HG02798 (cell line): ENCODE measurements around the gene TMBIM6.

Source experiments
- ATAC-seq: cut with Tn5 transposase; IDR thresholded peaks from one replicate; pipeline ENCODE4 v1.9.1; 2021; ENCODE audit warnings: mild to moderate bottlenecking; ENCODE audit not compliant: unreplicated experiment, poor library complexity

TMBIM6 gene

DNA sequence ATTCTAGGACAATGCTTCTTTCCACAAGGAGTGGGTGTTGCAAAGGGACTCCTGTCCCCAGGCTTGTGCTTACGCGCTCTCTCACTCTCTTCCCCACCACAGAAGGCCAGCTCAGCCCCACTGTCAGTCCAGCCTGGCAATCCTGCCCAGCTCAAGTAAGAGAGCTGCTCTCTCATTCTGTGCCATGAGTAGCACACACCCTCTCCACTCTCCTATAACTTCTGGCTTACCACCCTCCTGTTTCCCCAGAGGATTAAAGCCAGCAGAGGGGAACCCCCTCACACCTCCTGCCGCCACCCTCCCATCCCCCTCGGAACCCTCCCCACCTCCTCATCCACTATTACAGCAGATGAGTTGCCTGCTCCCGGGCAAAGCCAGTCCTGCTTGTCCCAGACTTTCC, 69.8 kb downstream of the TMBIM6 start:
- ATAC-seq = no peak

DNA sequence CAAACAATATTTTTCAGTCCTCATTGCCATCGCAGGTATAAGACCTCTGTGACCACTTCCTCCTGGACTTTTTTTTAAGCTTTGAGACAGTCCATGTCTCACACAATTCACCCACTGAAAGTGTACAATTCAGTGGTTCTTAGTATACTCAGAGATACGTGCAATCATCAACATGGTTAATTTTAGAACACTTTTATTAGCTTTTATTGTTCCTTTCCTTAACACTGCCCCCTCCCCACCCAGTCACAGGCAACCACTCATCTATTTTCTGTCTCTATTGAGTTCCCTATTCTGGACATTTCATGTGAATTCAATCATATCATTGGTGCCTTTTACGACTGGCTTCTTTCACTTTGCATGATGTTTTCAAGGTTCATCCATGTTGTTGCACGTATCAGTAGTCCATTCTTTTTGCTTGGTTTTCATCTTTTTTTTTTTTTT, 70.6 kb downstream of the TMBIM6 start:
- ATAC-seq = no peak

- ATAC-seq = no peak
Measured at GRCh38 chr12:49813131-49813530, 71.8 kb downstream of the TMBIM6 start.
